Astrocyte (in vitro differentiated cells and primary cell): ENCODE data around the gene LRRC57. TPM values are rescaled to one million over a fixed set of nuclear protein-coding genes. Genes with fewer than 3 reads are reported as not detected.
A peak's percentile ranks its signal among the peaks of the same experiment; 100 is the strongest.

Experiments used
- DNase-seq: peaks from one replicate; pipeline ENCODE4 v3.0.0-alpha.2; 2010; ENCODE audit warnings: low read depth
- FAIRE-seq: peaks from 2 replicates; lab custom pipeline; 2011; peaks lifted over from hg19 to GRCh38; lab: Jason Lieb, UNC
- H2AFZ ChIP-seq: 2 replicates; pipeline ENCODE4 v1.6.0; 2012; ENCODE audit warnings: low read depth, low read length, inconsistent platforms
- H3K27ac ChIP-seq: 2 replicates; pipeline ENCODE4 v1.5.1; 2011; ENCODE audit warnings: low read depth, low read length, inconsistent platforms
- H3K27me3 ChIP-seq: 2 replicates; pipeline ENCODE4 v1.6.0; 2011; ENCODE audit warnings: low read length, inconsistent platforms; ENCODE audit not compliant: insufficient read depth
- H3K36me3 ChIP-seq: 2 replicates; pipeline ENCODE4 v1.5.1; 2011; ENCODE audit warnings: low read length, inconsistent platforms; ENCODE audit not compliant: insufficient read depth
- H3K4me1 ChIP-seq: 2 replicates; pipeline ENCODE4 v1.5.1; 2011; ENCODE audit warnings: low read length, inconsistent platforms; ENCODE audit not compliant: insufficient read depth
- H3K4me2 ChIP-seq: 2 replicates; pipeline ENCODE4 v1.6.0; 2012; ENCODE audit warnings: low read length, inconsistent platforms
- H3K4me3 ChIP-seq: 2 replicates; pipeline ENCODE4 v1.5.1; 2011; ENCODE audit warnings: low read depth, mild to moderate bottlenecking, low read length, inconsistent platforms; ENCODE audit not compliant: insufficient read depth
- H3K79me2 ChIP-seq: 2 replicates; pipeline ENCODE4 v1.6.0; 2012; ENCODE audit warnings: mild to moderate bottlenecking, low read length, inconsistent platforms; ENCODE audit not compliant: insufficient read depth
- H3K9ac ChIP-seq: 2 replicates; pipeline ENCODE4 v1.6.0; 2012; ENCODE audit warnings: mild to moderate bottlenecking, low read length, inconsistent platforms
- H3K9me3 ChIP-seq: 2 replicates; pipeline ENCODE4 v1.5.1; 2012; ENCODE audit warnings: low read depth, mild to moderate bottlenecking, low read length, inconsistent platforms; ENCODE audit not compliant: insufficient read depth
- H4K20me1 ChIP-seq: 2 replicates; pipeline ENCODE4 v1.6.0; 2012; ENCODE audit warnings: low read length, inconsistent platforms; ENCODE audit not compliant: insufficient read depth
- H3K27ac Mint-ChIP-seq: one replicate; pipeline ENCODE4 v1.8.0; 2021; ENCODE audit warnings: mild to moderate bottlenecking, mixed read lengths; ENCODE audit not compliant: unreplicated experiment
- H3K27me3 Mint-ChIP-seq: one replicate; pipeline ENCODE4 v1.8.0; 2021; ENCODE audit warnings: low read depth, mixed read lengths; ENCODE audit not compliant: unreplicated experiment
- H3K36me3 Mint-ChIP-seq: one replicate; pipeline ENCODE4 v1.8.0; 2021; ENCODE audit warnings: low read depth, mixed read lengths; ENCODE audit not compliant: unreplicated experiment
- H3K4me1 Mint-ChIP-seq: one replicate; pipeline ENCODE4 v1.8.0; 2021; ENCODE audit warnings: low read depth, mixed read lengths; ENCODE audit not compliant: unreplicated experiment
- H3K4me3 Mint-ChIP-seq: one replicate; pipeline ENCODE4 v1.8.0; 2021; ENCODE audit warnings: mild to moderate bottlenecking, moderate library complexity, mixed read lengths; ENCODE audit not compliant: unreplicated experiment
- H3K9me3 Mint-ChIP-seq: one replicate; pipeline ENCODE4 v1.8.0; 2021; ENCODE audit warnings: mild to moderate bottlenecking, mixed read lengths; ENCODE audit not compliant: unreplicated experiment
- CTCF ChIP-seq: IDR thresholded peaks from 2 replicates; pipeline ENCODE4 v1.5.1; 2011; ENCODE audit warnings: low read depth, mild to moderate bottlenecking, inconsistent platforms, low read length, moderate library complexity; ENCODE audit not compliant: insufficient read depth
- EZH2 ChIP-seq: IDR thresholded peaks from 2 replicates; pipeline ENCODE4 v1.6.1; 2012; ENCODE audit warnings: mild to moderate bottlenecking, low read length, inconsistent platforms; ENCODE audit not compliant: insufficient read depth
- total RNA-seq: library from RNA; stranded (reverse); gene quantifications from 2 replicates; pipeline ENCODE4 v1.2.1, GENCODE V29; 2021

Gene LRRC57
- total RNA-seq, 1 donor from 2014 or later: 27.6 TPM

GRCh38 chr15:42577514-42578031, 29.0 kb upstream of the LRRC57 start:
- no peak for FAIRE-seq
- H3K27ac ChIP-seq: no peak overlapping the region
- peak overlapping the region; percentile 53 for H3K4me2 ChIP-seq
- Mint-ChIP-seq H3K4me1 (peaks cover 12% of the 10 kb centered on the region), H3K36me3 (no peaks in the 10 kb centered on the region), H3K27ac (no peak overlapping the region), H3K27me3 (no peaks in the 10 kb centered on the region), H3K9me3 (no peaks in the 10 kb centered on the region), H3K4me3 (no peak overlapping the region)
- H4K20me1 ChIP-seq: peaks cover 30% of the 10 kb centered on the region
- no peak overlapping the region for H3K4me3 ChIP-seq
- H3K9ac ChIP-seq: no peak overlapping the region
- H3K27me3 ChIP-seq: no peaks in the 10 kb centered on the region
- no peaks in the 10 kb centered on the region for H3K9me3 ChIP-seq
- no peaks in the 10 kb centered on the region for H3K36me3 ChIP-seq
- H3K4me1 ChIP-seq: peaks cover 18% of the 10 kb centered on the region
- TF ChIP-seq CTCF (no peak), EZH2 (no peak)
- peaks cover 23% of the 10 kb centered on the region for H3K79me2 ChIP-seq
- peak; percentile 91 for DNase-seq
- no peak overlapping the region for H2AFZ ChIP-seq

GRCh38 chr15:42576776-42577175, 28.2 kb upstream of the LRRC57 start:
- no peak overlapping the region for H3K4me3 ChIP-seq
- no peaks in the 10 kb centered on the region for H3K36me3 Mint-ChIP-seq
- no peak for DNase-seq

More at GRCh38 chr15:42576776-42577175, 28.2 kb upstream of the LRRC57 start:
- H3K27me3 Mint-ChIP-seq: no peaks in the 10 kb centered on the region
- Histone ChIP-seq H4K20me1 (peaks cover 26% of the 10 kb centered on the region), H3K4me1 (peaks cover 16% of the 10 kb centered on the region), H2AFZ (no peak overlapping the region), H3K9ac (no peak overlapping the region), H3K36me3 (no peaks in the 10 kb centered on the region), H3K27me3 (no peaks in the 10 kb centered on the region), H3K4me2 (peak overlapping the region; percentile 95), H3K79me2 (peaks cover 16% of the 10 kb centered on the region), H3K27ac (no peak overlapping the region), H3K9me3 (no peaks in the 10 kb centered on the region)
- H3K4me3 Mint-ChIP-seq: peak overlapping the region; percentile 94
- no peak for TF ChIP-seq CTCF
- no peak for TF ChIP-seq EZH2
- H3K27ac Mint-ChIP-seq: no peak overlapping the region
- H3K4me1 Mint-ChIP-seq: peaks cover 8% of the 10 kb centered on the region
- no peaks in the 10 kb centered on the region for H3K9me3 Mint-ChIP-seq
- FAIRE-seq: no peak
